HepG2 (cell line): ENCODE data around the gene MX2. TPM values are rescaled to one million over a fixed set of nuclear protein-coding genes. Genes with fewer than 3 reads are reported as not detected.

Experiments
- DPF2 ChIP-seq: sonication (generic); formaldehyde crosslinking; IDR thresholded peaks from 2 replicates; pipeline ENCODE4 v1.4.0; 2020; ENCODE audit warnings: mild to moderate bottlenecking, low read depth, missing genetic modification reagents, borderline replicate concordance
- HMGA1 ChIP-seq: sonication (generic); formaldehyde crosslinking; conservative IDR thresholded peaks from 2 replicates; pipeline ENCODE4 v1.4.0; 2020; ENCODE audit warnings: missing genetic modification reagents
- IKZF4 ChIP-seq: sonication (generic); formaldehyde crosslinking; IDR thresholded peaks from 2 replicates; pipeline ENCODE4 v1.5.1; 2020; ENCODE audit warnings: borderline replicate concordance, mild to moderate bottlenecking, low read depth, missing genetic modification reagents; ENCODE audit errors: not compliant biosample characterization
- JUN ChIP-seq: sonication (generic); formaldehyde crosslinking; IDR thresholded peaks from 2 replicates; pipeline ENCODE4 v1.4.0; 2020; ENCODE audit warnings: mild to moderate bottlenecking, missing genetic modification reagents
- MAZ ChIP-seq, 2 experiments: sonication (generic) in 1 of 2; formaldehyde crosslinking in 1 of 2; IDR thresholded peaks; 2 replicates each; pipeline versions ENCODE4 v1.5.0 to v1.6.1; 2012 to 2020; ENCODE audit warnings: low read depth in 2 of 2, mild to moderate bottlenecking in 2 of 2, borderline replicate concordance in 1 of 2, improper control_type of control experiment in 1 of 2, low read length in 1 of 2, missing genetic modification reagents in 1 of 2, moderate library complexity in 1 of 2
- MBNL3 ChIP-seq: fragments of 250-450 bp; sonication (Bioruptor Pico); conservative IDR thresholded peaks from 2 replicates; pipeline ENCODE4 v1.8.0; 2022; ENCODE audit warnings: mild to moderate bottlenecking, inconsistent platforms
- NFKBIZ ChIP-seq: IDR thresholded peaks from 2 replicates; pipeline ENCODE4 v1.6.1; 2018; ENCODE audit warnings: missing genetic modification reagents, missing compliant biosample characterization
- PAX8 ChIP-seq: sonication (generic); formaldehyde crosslinking; IDR thresholded peaks from 2 replicates; pipeline ENCODE4 v1.8.0; 2022; ENCODE audit warnings: mild to moderate bottlenecking, missing genetic modification reagents, borderline replicate concordance
- PHF21A ChIP-seq: sonication (generic); formaldehyde crosslinking; IDR thresholded peaks from 2 replicates; pipeline ENCODE4 v1.5.0; 2020; ENCODE audit warnings: mild to moderate bottlenecking, missing genetic modification reagents
- RCOR2 ChIP-seq: IDR thresholded peaks from 2 replicates; pipeline ENCODE4 v1.6.1; 2016; ENCODE audit warnings: missing biosample characterization, missing genetic modification reagents
- RNF2 ChIP-seq: fragments of 450-650 bp; conservative IDR thresholded peaks from 2 replicates; pipeline ENCODE4 v1.6.1; 2016; ENCODE audit warnings: low read depth
- TBP ChIP-seq: sonication (generic); formaldehyde crosslinking; IDR thresholded peaks from 2 replicates; pipeline ENCODE4 v1.5.0; 2020; ENCODE audit warnings: missing genetic modification reagents
- TOE1 ChIP-seq: sonication (generic); formaldehyde crosslinking; IDR thresholded peaks from 2 replicates; pipeline ENCODE4 v1.4.0; 2020; ENCODE audit warnings: mild to moderate bottlenecking, missing genetic modification reagents
- YEATS2 ChIP-seq: sonication (generic); formaldehyde crosslinking; IDR thresholded peaks from 2 replicates; pipeline ENCODE4 v1.4.0; 2020; ENCODE audit warnings: missing genetic modification reagents, borderline replicate concordance
- ZNF703 ChIP-seq: sonication (generic); formaldehyde crosslinking; IDR thresholded peaks from 2 replicates; pipeline ENCODE4 v1.5.1; 2020; ENCODE audit warnings: missing genetic modification reagents, mild to moderate bottlenecking, moderate library complexity, borderline replicate concordance
- polyA plus RNA-seq, 8 experiments: library from polyadenylated mRNA; depleted of rRNA in 3 of 8; stranded (reverse) in 7 of 8; unstranded in 1 of 8; fragments of >200 nt; fragmentation: Illumina TruSeq in 4 of 8; extraction: Trizol in 4 of 8; gene quantifications; 2 replicates each; pipeline versions ENCODE4 v1.2.1 to v1.2.3, GENCODE V29; 2011 to 2016; ENCODE audit warnings: low read depth in 4 of 8, missing spikeins in 1 of 8, mixed read lengths in 1 of 8; ENCODE audit not compliant: insufficient read depth in 1 of 8
- total RNA-seq, 5 experiments: library from RNA; depleted of rRNA; stranded (reverse); fragments of >200 nt; fragmentation: Illumina TruSeq; extraction: Trizol; gene quantifications; 2 replicates each; pipeline ENCODE4 v1.2.3, GENCODE V29; 2016; ENCODE audit warnings: low read depth in 1 of 5
- TF ChIP-seq, protein P1 (sequence below): sonication (generic); formaldehyde crosslinking; IDR thresholded peaks from 2 replicates; pipeline ENCODE4 v1.4.0; 2020; ENCODE audit warnings: mild to moderate bottlenecking, low read depth, missing genetic modification reagents
- TF ChIP-seq, protein P2 (sequence below), 2 experiments: sonication (generic) in 1 of 2; formaldehyde crosslinking in 1 of 2; IDR thresholded peaks; 2 replicates each; pipeline versions ENCODE4 v1.4.0 to v1.6.1; 2016 to 2020; ENCODE audit warnings: borderline replicate concordance in 1 of 2, low read depth in 1 of 2, mild to moderate bottlenecking in 1 of 2, missing genetic modification reagents in 1 of 2
- TF ChIP-seq, protein P3 (sequence below): sonication (generic); formaldehyde crosslinking; IDR thresholded peaks from 2 replicates; pipeline ENCODE4 v1.5.0; 2020; ENCODE audit warnings: mild to moderate bottlenecking, missing genetic modification reagents
- TF ChIP-seq, protein P4 (sequence below): sonication (generic); formaldehyde crosslinking; IDR thresholded peaks from 2 replicates; pipeline ENCODE4 v1.5.0; 2020; ENCODE audit warnings: missing genetic modification reagents

Gene MX2
- total and polyA plus RNA-seq, 2 of the 13 experiments (the other 11 are each of a cell fraction or from before 2014, with no cell fraction given), result 24.0 to 35.7 TPM

DNA sequence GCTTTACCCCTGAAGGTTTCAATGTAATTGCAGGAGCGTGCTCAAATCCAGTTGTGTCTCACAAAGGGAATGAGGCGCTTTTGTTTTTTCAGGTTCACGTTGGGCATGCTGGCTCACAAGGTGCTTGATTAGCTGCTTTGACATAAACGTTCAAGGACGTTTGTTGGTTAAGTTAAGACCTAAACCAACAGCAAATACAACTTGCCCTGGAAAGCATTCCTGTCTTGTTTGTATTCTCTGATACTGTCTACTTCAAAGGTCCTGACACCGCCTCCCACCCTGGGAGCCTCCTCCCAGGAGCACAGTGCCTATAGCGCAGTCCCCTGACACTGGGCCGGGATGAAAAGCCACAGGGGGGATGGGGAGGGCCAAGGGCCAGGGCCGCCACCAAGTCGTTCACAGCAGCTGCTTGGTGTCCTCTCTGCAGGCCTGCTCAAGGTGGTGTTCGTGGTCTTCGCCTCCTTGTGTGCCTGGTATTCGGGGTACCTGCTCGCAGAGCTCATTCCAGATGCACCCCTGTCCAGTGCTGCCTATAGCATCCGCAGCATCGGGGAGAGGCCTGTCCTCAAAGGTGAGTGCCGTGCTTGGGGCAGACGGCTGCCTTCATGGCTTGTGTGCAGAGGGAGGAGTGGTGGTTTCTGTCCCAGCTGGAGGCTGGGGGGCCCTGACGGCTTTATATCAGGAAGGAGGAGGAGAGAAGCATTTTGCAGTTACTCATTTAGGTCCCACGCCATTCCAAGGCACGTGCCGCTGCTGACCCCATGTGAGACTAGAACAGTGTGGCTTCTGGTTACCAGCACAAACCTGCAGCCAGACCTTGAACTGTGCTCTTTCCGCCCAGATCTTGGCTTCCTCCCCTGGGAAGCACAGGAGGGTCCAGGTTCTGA lies 39.1 kb upstream of the MX2 start (continued):
- TF ChIP-seq, protein P1, sequence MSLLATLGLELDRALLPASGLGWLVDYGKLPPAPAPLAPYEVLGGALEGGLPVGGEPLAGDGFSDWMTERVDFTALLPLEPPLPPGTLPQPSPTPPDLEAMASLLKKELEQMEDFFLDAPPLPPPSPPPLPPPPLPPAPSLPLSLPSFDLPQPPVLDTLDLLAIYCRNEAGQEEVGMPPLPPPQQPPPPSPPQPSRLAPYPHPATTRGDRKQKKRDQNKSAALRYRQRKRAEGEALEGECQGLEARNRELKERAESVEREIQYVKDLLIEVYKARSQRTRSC (CRISPR knock-in tag), result no peak
- TF ChIP-seq JUN (CRISPR knock-in tag), result no peak
- no peak for TF ChIP-seq TBP
- TF ChIP-seq, protein P2, sequence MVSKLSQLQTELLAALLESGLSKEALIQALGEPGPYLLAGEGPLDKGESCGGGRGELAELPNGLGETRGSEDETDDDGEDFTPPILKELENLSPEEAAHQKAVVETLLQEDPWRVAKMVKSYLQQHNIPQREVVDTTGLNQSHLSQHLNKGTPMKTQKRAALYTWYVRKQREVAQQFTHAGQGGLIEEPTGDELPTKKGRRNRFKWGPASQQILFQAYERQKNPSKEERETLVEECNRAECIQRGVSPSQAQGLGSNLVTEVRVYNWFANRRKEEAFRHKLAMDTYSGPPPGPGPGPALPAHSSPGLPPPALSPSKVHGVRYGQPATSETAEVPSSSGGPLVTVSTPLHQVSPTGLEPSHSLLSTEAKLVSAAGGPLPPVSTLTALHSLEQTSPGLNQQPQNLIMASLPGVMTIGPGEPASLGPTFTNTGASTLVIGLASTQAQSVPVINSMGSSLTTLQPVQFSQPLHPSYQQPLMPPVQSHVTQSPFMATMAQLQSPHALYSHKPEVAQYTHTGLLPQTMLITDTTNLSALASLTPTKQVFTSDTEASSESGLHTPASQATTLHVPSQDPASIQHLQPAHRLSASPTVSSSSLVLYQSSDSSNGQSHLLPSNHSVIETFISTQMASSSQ (IDR thresholded peaks at IDR 0.05; ENCODE audit: low read depth), result peak; percentile 78
- TF ChIP-seq, protein P2 (CRISPR knock-in tag; IDR thresholded peaks at IDR 0.05; ENCODE audit: borderline replicate concordance), result peak; percentile 81; the same call in 1 of the 2 replicates
- peak; percentile 48 for TF ChIP-seq RCOR2 (CRISPR knock-in tag)
- TF ChIP-seq NFKBIZ (CRISPR knock-in tag), result peak; percentile 71
- TF ChIP-seq MBNL3, result no peak
- TF ChIP-seq YEATS2 (CRISPR knock-in tag), result no peak
- TF ChIP-seq, protein P3, sequence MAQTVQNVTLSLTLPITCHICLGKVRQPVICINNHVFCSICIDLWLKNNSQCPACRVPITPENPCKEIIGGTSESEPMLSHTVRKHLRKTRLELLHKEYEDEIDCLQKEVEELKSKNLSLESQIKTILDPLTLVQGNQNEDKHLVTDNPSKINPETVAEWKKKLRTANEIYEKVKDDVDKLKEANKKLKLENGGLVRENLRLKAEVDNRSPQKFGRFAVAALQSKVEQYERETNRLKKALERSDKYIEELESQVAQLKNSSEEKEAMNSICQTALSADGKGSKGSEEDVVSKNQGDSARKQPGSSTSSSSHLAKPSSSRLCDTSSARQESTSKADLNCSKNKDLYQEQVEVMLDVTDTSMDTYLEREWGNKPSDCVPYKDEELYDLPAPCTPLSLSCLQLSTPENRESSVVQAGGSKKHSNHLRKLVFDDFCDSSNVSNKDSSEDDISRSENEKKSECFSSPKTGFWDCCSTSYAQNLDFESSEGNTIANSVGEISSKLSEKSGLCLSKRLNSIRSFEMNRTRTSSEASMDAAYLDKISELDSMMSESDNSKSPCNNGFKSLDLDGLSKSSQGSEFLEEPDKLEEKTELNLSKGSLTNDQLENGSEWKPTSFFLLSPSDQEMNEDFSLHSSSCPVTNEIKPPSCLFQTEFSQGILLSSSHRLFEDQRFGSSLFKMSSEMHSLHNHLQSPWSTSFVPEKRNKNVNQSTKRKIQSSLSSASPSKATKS, result no peak
- TF ChIP-seq ZNF703, result no peak; the same call in 1 of the 2 replicates
- TF ChIP-seq DPF2 (CRISPR knock-in tag), result peak; percentile 93; the same call in 1 of the 2 replicates
- TF ChIP-seq IKZF4, result no peak
- no peak for TF ChIP-seq TOE1 (CRISPR knock-in tag)
- no peak for TF ChIP-seq HMGA1 (CRISPR knock-in tag)
- TF ChIP-seq PHF21A (CRISPR knock-in tag), result peak; percentile 86
- no peak for TF ChIP-seq RNF2
- TF ChIP-seq, protein P4, sequence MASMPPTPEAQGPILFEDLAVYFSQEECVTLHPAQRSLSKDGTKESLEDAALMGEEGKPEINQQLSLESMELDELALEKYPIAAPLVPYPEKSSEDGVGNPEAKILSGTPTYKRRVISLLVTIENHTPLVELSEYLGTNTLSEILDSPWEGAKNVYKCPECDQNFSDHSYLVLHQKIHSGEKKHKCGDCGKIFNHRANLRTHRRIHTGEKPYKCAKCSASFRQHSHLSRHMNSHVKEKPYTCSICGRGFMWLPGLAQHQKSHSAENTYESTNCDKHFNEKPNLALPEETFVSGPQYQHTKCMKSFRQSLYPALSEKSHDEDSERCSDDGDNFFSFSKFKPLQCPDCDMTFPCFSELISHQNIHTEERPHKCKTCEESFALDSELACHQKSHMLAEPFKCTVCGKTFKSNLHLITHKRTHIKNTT (CRISPR knock-in tag), result no peak
- no peak for TF ChIP-seq MAZ (IDR thresholded peaks at IDR 0.05; ENCODE audit: borderline replicate concordance, low read depth, low read length)
- TF ChIP-seq MAZ (CRISPR knock-in tag; IDR thresholded peaks at IDR 0.05; ENCODE audit: low read depth), result peak; percentile 77
- TF ChIP-seq PAX8 (CRISPR knock-in tag), result no peak
